Measurements from ENCODE around the gene IL33.
A peak's percentile ranks its signal among the peaks of the same experiment; 100 is the strongest.

The IL33 gene

DNA sequence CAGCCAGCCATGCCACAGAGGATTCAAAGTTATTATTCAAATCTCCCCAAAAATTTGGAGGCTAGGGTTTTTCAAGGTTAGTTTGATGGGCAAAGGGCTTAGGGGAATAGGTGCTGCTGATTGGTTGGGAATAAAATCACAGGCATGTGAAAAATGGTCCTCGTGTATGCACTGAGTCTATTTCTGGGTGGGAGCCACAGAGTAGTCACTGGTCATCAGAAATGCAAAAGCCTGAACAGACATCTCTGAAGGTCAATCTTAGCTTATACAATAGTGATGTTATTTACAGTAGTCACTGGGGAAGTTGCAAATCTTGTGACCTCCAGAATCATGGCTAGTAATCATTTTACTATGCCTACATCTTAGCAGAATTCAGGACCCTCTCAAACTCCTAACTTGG lies 1.3 kb downstream of the IL33 start:
- no peak for DNase-seq

DNA sequence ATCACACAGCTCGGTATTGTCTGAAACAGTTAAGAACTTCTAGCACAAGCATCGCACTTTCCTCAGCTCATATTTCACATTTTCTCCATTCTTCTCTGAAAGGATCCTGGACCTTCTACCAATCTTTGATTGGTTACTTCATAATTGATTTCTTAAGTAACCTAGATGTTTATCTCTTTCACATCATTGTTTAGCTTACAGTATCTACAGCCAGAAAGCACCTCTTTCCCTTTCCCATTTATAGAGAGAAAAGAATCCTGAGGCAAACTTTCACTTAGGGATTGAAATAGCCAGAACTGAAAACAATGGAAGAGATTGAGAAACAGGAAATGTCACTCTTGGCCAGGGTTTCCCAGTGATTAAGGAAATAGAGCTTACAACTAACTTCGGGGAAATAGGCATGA lies 2.5 kb downstream of the IL33 start:
- peak; percentile 24 for DNase-seq

DNA sequence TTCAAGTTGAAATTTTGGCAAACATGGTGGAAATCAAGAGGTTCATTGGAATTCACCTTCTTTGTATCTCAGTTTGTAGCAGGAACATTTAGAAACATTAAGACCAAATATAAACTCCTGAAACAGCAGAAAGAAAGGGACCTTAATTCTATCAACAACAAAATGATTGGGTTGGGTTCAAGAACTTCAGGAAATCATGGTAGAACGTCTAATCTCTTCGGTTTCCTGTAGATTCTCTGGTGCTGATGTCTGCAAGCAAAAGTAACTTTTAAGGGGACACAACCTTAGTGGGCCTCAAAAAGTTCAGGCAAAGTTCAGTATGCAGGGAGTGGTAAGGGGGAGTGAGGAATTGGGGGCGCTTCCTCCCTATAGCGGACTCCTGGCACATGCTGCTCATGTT lies 3.4 kb downstream of the IL33 start:
- no peak for DNase-seq

DNA sequence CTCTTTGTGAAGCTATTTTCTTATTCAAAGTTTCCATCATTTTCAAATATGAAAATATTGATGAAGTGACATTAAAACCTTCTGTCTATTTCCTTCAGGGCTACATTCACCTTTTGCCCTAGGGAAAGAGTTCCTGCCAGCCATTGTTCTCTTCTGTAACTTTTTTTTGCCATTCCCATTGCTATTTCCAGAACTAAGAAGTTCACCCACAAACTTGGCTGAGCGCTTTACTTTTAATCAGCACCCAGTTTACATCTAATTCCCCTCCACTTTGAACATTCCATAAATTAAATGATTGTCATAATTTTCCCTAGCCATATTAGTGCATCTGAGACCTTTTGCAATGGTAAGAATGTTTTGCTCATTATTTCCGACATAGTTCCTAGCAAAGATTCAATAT lies 4.4 kb downstream of the IL33 start:
- no peak for DNase-seq

DNA sequence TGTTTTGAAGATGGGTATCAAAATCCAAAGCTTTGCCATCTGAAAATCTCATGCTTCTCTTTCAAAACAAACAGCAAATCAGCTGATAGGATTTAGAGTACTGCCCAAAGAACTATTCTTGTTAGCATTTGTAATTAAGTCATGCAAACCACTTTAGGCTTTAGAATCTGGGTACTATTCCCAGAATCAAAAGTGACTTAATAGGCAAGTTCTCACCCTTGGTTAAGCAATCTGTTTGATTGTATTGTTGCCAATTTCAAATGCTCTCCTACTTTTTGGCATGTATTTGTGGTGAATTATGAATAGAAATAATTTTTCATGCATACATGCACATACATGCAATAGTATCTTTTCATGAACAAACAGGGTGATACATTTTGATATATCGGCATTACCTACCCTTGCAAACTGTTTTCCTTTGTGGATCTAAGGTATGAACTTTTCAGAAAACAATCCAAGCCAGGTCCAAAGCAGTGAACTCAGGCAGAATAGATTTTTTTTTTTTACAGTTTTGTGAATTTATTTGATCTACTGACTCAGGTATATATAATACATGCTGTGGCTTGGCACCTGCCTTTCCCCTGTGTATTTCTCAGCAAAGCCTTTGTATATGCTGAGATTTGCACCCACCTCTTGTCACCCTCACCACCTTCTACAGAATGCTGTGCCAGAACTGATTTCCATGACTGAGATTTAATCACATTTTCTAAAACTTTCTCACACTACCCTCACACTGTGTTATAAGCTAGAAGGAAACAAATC lies 9.0 kb downstream of the IL33 start:
- no peak for DNase-seq

DNA sequence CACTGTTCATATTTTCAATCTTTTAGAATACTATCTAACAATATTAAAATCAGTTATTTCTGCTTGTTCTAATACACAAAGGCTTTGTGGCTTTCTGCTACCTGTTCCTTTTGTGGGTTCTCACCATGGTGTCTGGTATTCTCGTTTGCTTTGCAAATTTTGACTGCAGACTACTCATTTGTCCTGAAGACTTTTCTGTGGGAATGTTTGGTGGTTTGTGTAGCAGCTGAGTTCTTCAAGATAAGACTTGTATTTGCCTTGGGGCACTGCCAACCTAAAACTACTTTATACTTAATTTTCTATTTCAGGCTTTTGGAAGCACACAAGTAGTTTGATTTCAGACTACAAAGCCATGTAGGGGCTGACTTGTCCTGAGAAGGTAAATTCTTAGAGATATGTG lies 11.1 kb downstream of the IL33 start:
- DNase-seq: peak; percentile 5

DNA sequence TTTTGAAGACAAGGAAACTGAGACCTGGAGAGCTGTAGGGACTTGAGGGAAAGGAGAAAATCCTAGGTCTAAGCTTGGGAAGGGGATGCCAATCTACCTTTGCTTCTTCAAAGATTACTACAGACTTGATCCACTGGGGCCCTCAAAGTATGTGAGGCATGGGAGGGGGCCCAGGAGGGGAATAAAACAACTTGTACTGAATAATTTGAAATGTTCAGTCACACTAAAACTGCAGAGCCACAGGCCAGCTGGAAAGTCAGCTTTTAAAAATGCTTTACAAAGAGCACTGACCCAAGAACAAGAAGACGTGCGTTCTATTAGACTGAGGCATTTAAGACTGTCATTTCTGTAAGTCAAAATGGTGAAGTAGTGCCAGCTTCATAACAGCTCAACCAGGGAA lies 13.6 kb downstream of the IL33 start:
- DNase-seq: no peak

DNA sequence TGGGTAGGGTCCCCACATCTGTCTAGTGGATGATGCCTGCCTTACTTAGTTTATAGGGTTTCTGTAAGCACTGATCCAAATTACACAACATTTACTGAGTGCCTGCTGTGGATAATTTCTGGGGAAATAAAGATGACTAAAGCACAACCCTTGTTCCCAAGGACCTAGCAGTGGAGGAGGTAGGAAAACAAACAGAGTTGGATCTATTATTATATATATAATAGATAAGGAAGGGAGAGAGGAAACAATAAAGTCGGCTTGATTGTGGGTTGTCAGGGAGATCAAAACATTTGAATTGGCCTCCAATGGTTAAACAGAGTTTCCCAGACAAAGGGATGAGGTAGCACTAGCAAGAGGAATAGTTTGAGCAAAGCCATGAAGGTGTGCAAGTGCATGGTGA lies 14.0 kb downstream of the IL33 start:
- no peak for DNase-seq

DNA sequence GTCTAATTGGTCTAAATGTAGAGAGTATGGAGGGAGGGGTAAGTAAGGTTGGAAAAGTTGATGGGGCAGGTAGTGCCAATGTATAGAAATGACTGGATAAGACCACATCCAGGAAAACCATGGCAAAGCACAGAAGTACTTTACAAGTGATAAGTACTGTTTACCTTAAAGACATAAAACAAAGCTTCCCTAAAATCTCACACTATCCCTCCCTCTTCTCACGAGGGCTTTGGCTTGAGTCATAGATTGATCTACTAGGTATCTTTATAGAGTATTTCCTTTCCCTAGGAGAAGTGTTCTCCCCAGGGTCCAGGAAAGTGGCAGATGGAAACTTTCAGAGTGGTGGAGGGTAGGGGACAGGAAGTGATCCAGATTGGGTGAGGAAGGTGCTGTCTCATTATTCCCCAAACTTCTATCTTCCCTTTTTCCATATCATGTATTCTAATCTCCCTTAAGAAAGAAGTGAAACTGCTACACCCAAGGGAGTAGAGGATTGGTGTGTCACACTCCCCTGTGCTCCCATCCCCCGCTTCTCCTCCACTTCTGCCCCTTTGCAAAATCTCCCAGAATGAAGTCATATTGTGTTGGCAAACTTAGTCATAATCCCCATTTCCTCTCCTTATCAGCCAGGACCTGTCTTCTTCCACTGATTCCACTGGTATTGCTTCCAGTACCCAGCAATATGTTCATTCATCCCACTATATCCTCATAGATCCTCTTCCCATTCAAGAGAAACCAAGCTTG lies 14.6 kb downstream of the IL33 start:
- DNase-seq: no peak

DNA sequence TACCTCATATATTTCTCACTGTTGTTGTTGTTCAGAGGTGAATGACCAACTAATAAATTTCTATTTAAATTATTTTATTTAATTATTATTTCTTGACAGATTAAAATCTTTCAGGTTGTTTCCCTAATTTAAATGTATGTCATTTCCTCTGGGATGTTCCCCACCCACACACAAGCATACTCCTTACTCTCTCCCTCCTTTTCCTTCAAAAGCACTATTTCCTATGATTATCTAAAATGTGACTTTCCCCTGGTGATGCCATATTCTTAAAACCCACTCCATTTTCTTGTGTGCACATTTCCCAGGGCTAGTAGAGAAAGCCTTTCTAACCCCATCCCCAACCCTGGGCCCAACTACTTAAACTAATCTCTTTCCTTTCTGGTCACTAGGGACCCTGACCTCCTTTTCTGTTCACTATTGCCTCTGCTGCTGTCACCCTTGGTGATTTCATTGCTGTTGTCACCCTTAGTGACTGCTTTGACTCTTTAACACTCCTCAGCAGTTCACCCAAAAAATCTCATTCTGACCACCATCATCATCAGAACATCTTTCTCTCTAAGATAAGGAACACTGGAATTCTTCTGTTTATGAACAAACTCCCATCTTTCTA lies 16.8 kb downstream of the IL33 start:
- DNase-seq: no peak

DNA sequence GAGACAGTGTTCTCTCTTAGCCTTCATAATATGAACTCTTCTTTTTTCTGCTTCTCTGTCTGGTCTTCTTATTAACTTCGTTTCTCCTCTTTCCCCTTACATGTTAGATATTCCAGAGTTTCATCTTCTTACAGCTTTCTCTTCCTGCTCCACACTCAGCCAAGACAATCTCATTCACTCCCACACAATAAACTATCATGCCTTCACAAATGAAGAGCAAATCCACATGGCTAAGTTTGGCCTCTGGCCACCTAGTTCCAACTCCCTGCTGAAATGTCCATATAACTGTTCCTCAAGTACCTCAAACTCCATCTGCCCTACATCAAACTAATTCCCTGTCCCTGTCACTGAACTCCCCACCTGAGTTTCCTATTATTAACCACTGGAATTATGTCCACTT lies 18.4 kb downstream of the IL33 start:
- no peak for DNase-seq

DNA sequence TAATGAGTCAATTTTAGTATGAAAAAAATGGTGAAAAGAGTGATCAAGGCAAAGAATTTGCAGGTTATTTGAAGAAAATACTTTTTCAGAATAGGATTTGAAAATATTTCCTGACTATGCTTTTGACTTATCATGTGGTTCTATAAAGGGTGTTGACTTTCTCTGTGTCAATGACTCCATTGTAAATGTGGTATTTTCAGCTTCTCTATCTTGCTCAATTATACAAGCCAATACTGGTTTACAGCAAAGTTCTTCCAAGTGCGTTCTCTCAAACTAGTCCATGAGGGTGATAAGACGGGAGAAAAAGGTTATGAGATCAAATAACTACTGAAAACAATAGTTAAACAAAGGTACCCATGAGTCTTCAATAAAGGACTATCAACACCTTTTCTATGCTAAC lies 21.7 kb downstream of the IL33 start:
- DNase-seq: no peak

DNA sequence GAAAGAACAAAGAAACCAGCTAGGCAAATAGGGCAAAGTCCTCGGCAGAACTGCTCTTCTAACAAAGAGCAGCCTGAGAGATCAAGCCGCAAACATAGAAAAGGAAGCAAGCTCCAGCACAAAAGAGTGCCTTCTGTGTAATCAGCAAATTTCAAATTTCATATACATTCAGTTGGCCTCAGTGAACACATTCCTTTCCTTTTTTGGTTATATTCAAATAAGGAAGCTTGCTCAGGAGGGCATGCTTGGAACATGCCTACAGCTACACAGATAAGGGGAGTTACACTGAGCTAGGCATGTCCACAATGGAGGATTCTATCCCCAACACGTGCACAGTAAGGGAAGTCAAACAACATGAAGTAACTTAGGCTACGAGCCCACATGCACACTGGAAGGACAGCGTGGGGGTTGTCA lies 23.4 kb downstream of the IL33 start:
- DNase-seq: peak; percentile 28

DNA sequence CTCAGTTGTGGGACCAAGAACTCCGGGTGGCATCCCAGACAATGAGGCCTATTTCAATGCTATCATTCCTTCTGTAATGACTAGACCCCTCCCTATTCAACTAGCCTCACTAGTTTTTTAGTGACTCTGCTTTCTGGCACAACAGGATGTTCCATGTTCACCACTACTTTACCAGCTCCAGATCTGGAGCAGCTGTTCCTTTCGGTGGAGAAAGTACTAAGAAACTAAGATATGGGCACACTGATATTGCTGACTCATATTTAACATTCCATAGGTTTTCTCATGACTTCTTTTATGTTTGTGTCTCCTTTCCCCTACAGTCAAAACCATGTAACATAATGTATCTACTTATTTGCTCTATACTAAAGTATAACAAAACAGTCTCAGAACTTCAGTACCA lies 24.1 kb downstream of the IL33 start:
- no peak for DNase-seq

DNA sequence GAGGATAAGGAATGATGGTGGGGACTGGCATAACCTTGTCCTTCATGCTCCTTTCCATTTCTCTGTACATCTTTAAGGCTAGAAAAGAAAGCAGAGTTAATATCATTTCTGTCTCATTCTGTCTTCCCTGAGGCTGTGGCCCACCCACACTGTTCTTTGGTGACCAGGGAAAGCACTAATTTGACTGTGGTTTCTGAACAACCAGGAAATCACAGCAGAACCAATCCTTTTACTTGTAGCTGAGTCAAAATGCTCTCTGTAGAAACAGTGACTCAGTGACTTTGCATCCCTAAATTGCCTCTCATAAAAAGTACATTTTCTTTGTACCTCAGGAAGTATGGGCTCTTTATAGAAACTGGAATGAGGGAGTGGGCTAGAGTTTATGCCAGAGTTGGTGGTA lies 28.1 kb downstream of the IL33 start:
- DNase-seq: peak; percentile 8

DNA sequence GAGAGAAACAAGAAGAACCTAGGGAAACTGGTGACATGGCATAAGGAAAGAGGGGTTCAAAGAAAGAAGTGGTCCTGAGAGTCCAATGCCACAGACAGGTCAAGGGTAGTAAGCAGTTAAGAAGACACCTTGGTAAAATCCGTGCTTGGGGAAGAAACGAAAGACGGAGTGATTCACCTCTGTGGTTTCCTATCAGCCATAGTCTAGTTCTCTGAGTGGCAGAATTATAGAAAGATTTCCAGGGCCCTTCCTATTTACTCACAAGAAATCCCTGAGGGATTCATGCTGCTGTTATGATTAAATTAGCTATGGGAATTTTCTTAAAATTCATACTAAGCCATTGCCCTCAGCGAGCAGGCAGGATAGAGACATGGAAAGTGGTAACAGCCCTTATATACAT lies 31.7 kb downstream of the IL33 start:
- DNase-seq: no peak

DNA sequence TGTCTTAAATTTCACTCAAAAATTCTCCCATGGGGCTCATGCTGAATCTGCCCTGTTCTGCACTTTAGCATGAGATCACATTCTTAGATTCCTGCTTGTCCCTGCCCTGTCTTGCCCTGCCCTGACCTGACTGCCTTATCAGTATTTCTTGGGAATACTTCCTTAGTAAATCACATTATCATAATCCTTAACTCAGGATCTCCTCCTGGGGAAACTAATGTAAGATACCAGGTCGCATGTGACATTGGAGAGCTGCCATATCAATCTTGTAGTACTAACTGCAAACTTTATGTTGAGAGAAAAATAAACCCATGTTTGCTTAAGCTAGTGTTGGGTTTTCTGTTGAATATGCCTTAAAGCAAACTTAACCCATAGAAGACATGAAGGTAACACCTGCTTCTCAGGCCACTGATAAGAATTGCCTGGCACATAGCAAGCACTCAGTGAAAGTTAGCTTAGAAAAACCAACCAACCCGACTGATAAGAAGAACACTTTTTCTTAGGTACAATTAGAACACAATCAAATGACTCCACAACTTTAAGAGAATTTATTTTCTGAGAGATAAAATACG lies 53.3 kb downstream of the IL33 start:
- DNase-seq: no peak

DNA sequence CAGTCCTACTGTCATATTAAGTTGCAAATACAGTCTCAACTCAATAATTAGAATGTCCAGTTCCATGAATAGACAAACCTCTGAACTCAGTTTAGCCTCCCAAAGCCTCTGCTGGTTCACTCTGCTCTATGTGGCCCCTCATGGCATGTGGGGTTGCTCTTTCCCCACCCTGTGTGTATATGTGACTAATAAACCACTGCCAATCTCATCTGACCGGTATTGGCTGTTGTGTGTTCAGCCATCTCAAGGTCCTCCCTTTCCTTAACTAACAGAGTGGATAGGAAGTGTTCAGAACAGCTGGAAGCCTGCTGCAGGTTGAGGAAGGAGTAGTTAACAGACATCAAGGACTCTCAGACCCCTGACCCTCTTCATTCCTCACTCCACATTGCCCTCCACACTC lies 55.3 kb downstream of the IL33 start:
- no peak for DNase-seq

DNA sequence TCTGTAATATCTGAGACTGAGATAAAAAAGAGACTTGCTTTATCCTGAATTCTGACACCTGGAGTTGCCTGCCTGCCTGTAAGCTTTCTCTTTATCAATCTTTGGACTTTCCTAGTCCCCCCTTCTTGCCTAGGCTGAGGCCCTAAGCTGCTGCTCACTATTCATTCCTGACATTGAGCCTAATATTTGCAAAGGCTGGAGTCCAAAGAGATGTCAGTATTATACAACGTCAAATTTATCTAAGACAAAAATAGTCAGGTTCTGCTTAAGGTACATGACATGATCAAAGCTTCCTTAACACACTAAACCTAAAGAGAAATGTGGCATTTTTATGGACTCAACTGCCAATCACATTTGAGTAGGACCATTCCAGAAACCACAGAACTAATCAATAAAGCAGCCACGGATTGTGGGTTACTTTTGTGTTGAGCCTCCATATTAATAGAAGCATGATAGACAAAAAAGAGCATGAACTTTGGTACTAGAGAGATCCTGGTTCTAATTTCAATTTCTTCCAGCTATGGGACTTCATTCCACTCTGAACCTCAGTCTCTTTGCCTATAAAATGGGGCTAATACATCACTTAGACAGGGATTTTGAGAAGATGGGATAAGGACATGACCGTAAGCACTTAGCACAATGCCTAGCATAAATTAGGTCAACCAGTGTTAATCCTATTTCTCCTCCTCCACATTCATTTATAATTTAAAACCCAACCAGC lies 56.1 kb downstream of the IL33 start:
- DNase-seq: no peak

DNA sequence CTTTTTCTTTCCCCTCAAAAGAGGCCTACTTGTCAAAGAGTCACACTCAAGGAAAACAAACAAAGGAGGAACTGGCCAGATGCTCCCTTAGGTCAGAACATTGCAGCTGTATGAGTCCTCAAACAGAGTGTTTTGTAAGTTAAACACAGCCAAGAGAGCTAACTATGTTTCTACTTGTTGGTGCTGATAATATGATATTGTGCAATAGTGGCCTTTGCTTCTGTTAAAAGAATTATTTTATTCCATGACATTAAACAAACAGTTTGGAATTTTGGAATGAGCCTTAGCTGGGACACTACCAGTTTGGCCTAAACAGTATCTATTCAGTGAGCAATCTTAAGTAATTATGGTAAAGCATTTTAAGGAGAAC lies 56.6 kb downstream of the IL33 start:
- DNase-seq: peak; percentile 30

DNA sequence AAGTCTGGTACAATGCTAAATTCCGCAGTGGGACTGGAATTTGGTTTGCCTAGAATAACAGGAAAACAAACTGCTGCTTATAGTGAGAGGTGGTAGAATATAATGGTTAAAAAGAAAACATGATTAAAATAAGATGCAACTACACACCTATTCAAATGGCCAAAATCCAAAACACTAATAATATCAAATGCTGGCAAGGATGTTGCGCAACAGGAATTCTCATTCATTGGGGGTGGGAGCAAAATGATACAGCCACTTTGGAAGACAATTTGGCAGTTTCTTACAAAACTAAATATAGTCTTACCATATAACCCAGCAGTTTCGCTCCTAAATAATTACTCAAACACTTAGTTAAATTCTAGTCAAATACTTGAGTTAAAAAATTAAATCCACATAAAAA lies 61.8 kb downstream of the IL33 start:
- no peak for DNase-seq

DNA sequence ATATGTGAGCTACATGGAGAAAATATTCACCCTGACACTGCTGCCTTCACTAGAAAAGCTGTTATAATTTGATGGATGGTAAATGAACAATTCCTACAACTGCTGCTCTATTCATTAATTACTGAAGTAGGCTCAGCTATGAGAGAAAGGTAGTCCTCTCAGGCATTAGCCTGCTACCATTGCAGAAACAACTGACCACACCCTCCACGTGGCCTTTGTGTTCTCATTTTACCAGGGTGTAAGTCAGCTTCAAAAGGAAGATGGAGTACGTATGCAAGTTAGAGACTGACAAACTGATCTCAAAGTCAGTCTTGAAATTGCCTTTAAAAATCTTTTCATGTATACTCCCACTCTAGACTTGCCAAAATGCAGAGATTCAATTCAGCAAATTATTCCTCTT lies 86.3 kb downstream of the IL33 start:
- DNase-seq: no peak

DNA sequence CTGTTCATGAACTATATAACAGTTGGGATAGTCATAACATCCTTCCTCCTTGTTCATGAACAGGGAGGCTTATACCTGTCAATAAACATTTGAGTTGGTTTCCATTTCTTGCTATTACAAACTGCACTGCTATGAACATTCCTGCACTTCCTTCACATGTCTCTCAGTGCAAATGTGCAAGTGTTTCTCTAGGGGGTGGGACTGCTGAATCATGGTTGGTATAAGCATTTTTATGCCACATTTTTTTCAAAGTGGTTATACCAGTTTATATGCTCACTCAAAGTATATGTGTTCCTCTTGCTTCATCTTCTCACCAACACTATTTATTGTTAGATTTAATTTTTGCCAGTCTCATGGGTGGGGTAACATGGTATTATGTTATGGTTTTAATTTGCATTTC lies 86.8 kb downstream of the IL33 start:
- no peak for DNase-seq
